Keratinocyte (primary cell): ENCODE measurements around the gene SYNCRIP. TPM values are rescaled to one million over a fixed set of nuclear protein-coding genes. Genes with fewer than 3 reads are reported as not detected.
A peak's percentile ranks its signal among the peaks of the same experiment; 100 is the strongest.

Experiments used
- DNase-seq: peaks from one replicate; pipeline ENCODE4 v3.0.0-alpha.2; 2011; ENCODE audit warnings: low read depth, missing footprints, low spot score
- FAIRE-seq: peaks from 2 replicates; lab custom pipeline; 2011; peaks lifted over from hg19 to GRCh38; lab: Jason Lieb, UNC
- H2AFZ ChIP-seq: 2 replicates; pipeline ENCODE4 v1.6.0; 2012; ENCODE audit warnings: low read length, control low read depth, inconsistent platforms; ENCODE audit not compliant: control insufficient read depth
- H3K27ac ChIP-seq: 2 replicates; pipeline ENCODE4 v1.5.1; 2011; ENCODE audit warnings: low read length; ENCODE audit not compliant: control insufficient read depth, insufficient read depth
- H3K27me3 ChIP-seq: 3 replicates; pipeline ENCODE4 v1.6.0; 2011; ENCODE audit warnings: low read length; ENCODE audit not compliant: control insufficient read depth, insufficient read depth; ENCODE audit errors: extremely low read depth
- H3K36me3 ChIP-seq, 2 experiments: 2 replicates in 1 of 2; 3 replicates in 1 of 2; pipeline ENCODE4 v1.5.1; 2011; ENCODE audit warnings: low read length in 2 of 2, mild to moderate bottlenecking in 1 of 2; ENCODE audit not compliant: control insufficient read depth in 2 of 2, insufficient read depth in 2 of 2; ENCODE audit errors: extremely low read depth in 1 of 2
- H3K4me1 ChIP-seq: 3 replicates; pipeline ENCODE4 v1.5.1; 2011; ENCODE audit warnings: low read length; ENCODE audit not compliant: control insufficient read depth, insufficient read depth; ENCODE audit errors: extremely low read depth
- H3K4me2 ChIP-seq: 3 replicates; pipeline ENCODE4 v1.6.0; 2011; ENCODE audit warnings: low read depth, low read length; ENCODE audit not compliant: control insufficient read depth, insufficient read depth; ENCODE audit errors: extremely low read depth
- H3K4me3 ChIP-seq, 3 experiments: fragments of 200-600 bp in 1 of 3; sonication (generic) in 1 of 3; 2 replicates in 2 of 3; 3 replicates in 1 of 3; pipeline ENCODE4 v1.5.1; 2011 to 2016; ENCODE audit warnings: low read length in 3 of 3, mild to moderate bottlenecking in 3 of 3, control low read depth in 2 of 3, inconsistent platforms in 1 of 3, low read depth in 1 of 3, mixed read lengths in 1 of 3, mixed run types in 1 of 3, moderate library complexity in 1 of 3; ENCODE audit not compliant: control insufficient read depth in 2 of 3, insufficient read depth in 2 of 3; ENCODE audit errors: extremely low read depth in 1 of 3
- H3K79me2 ChIP-seq: 2 replicates; pipeline ENCODE4 v1.6.0; 2012; ENCODE audit warnings: low read length; ENCODE audit not compliant: control insufficient read depth, insufficient read depth
- H3K9ac ChIP-seq: 3 replicates; pipeline ENCODE4 v1.6.0; 2011; ENCODE audit warnings: low read length; ENCODE audit not compliant: control insufficient read depth, insufficient read depth; ENCODE audit errors: extremely low read depth
- H3K9me1 ChIP-seq: 3 replicates; pipeline ENCODE4 v1.6.0; 2011; ENCODE audit warnings: low read length; ENCODE audit not compliant: control insufficient read depth, insufficient read depth; ENCODE audit errors: extremely low read depth
- H3K9me3 ChIP-seq: 2 replicates; pipeline ENCODE4 v1.5.1; 2012; ENCODE audit warnings: low read depth, low read length; ENCODE audit not compliant: control insufficient read depth
- H4K20me1 ChIP-seq: 3 replicates; pipeline ENCODE4 v1.6.0; 2011; ENCODE audit warnings: low read length; ENCODE audit not compliant: control insufficient read depth, insufficient read depth; ENCODE audit errors: extremely low read depth
- EZH2 ChIP-seq: IDR thresholded peaks from one replicate; pipeline ENCODE4 v1.6.1; 2012; ENCODE audit warnings: inconsistent platforms, mild to moderate bottlenecking, low read length, moderate library complexity
- dilution Hi-C: fragments of 300-500 bp; cut with MboI; formaldehyde crosslinking; loops from one replicate; pipeline ENCODE4 v1.7.0; 2020; ENCODE audit warnings: low sequenced_read_pairs; ENCODE audit not compliant: extremely low pct_ligation_motif_present
- polyA plus RNA-seq, 5 experiments: library from polyadenylated mRNA; depleted of rRNA in 3 of 5; stranded (reverse) in 3 of 5; stranded (forward) in 1 of 5; unstranded in 1 of 5; fragments of >200 nt; gene quantifications; 1 replicate in 1 of 5; 2 replicates in 3 of 5; 3 replicates in 1 of 5; pipeline versions ENCODE4 v1.2.1 to v1.2.3, GENCODE V29; 2011 to 2012; ENCODE audit warnings: missing spikeins in 2 of 5, low read depth in 1 of 5, low replicate concordance in 1 of 5
- TF ChIP-seq, protein P1 (sequence below), 3 experiments: IDR thresholded peaks in 1 of 3; conservative IDR thresholded peaks in 1 of 3; optimal IDR thresholded peaks in 1 of 3; 2 replicates in 2 of 3; 3 replicates in 1 of 3; pipeline versions ENCODE3 to v1.5.1; 2011; ENCODE audit warnings: low read length in 3 of 3, mild to moderate bottlenecking in 3 of 3, moderate library complexity in 2 of 3, control low read depth in 1 of 3, inconsistent platforms in 1 of 3; ENCODE audit not compliant: insufficient read depth in 2 of 3; ENCODE audit errors: extremely low read depth in 1 of 3

Gene SYNCRIP
- polyA plus RNA-seq, 1 donor (not counting 4 experiments of a cell fraction or from before 2014, with no cell fraction given) = 56.8 TPM

DNA sequence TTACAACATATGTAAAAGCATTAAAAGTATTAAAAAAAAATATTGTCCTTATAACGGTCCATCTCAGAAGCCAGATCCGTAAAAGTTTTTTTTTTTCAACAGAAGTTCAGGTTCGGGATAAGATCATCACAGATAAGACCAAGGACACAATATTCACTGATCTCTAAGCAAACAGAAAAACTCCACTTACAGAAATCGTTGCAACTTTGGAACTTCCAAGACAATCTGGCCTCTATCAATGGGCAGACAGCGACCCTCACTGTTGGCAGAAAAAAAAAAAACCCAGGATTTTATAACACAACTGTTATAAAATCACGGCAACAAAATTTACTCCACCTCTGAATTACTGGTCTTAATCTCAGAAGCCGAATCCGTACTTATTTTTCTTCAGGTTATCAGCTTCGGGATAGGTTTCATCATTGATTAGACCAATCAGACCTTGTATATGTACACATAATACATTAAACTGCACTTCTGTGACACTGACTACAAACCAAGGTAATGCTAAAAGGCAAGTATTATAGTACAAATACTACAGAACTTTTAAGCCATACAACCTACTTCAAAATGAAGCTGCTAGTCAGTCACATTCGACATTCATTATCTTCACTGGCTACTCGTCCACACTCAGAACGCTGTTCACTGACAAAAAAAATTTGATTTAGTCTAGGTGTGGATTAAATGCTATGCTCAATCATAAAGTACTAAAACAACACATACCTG is 34.7 kb upstream of the SYNCRIP start:
- peak overlapping the region; percentile 93 to 100 (median 99) for H3K4me3 ChIP-seq
- peaks cover 24% of the 10 kb centered on the region for H3K4me1 ChIP-seq
- H3K79me2 ChIP-seq = peaks cover 42% of the 10 kb centered on the region
- FAIRE-seq = no peak
- H3K9me1 ChIP-seq = peaks cover 2% of the 10 kb centered on the region
- peak overlapping the region; percentile 99 for H3K9ac ChIP-seq
- H3K27ac ChIP-seq = peak overlapping the region; percentile 94
- H3K27me3 ChIP-seq = no peaks in the 10 kb centered on the region
- dilution Hi-C loops = no loop called here
- no peak for TF ChIP-seq EZH2
- TF ChIP-seq, protein P1, sequence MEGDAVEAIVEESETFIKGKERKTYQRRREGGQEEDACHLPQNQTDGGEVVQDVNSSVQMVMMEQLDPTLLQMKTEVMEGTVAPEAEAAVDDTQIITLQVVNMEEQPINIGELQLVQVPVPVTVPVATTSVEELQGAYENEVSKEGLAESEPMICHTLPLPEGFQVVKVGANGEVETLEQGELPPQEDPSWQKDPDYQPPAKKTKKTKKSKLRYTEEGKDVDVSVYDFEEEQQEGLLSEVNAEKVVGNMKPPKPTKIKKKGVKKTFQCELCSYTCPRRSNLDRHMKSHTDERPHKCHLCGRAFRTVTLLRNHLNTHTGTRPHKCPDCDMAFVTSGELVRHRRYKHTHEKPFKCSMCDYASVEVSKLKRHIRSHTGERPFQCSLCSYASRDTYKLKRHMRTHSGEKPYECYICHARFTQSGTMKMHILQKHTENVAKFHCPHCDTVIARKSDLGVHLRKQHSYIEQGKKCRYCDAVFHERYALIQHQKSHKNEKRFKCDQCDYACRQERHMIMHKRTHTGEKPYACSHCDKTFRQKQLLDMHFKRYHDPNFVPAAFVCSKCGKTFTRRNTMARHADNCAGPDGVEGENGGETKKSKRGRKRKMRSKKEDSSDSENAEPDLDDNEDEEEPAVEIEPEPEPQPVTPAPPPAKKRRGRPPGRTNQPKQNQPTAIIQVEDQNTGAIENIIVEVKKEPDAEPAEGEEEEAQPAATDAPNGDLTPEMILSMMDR (optimal IDR thresholded peaks at IDR 0.05 in 1 of 3, IDR thresholded peaks at IDR 0.05 in 1 of 3, conservative IDR thresholded peaks at IDR 0.05 in 1 of 3; ENCODE audit: extremely low read depth in 1 of 3, insufficient read depth in 2 of 3, low read length in 3 of 3) = no peak
- H4K20me1 ChIP-seq = peaks cover 20% of the 10 kb centered on the region
- DNase-seq = peak; percentile 38
- peaks cover 1 to 33% of the 10 kb centered on the region in 2 experiments for H3K36me3 ChIP-seq
- H3K9me3 ChIP-seq = no peaks in the 10 kb centered on the region
- no peak overlapping the region for H2AFZ ChIP-seq
- peak overlapping the region; percentile 79 for H3K4me2 ChIP-seq

DNA sequence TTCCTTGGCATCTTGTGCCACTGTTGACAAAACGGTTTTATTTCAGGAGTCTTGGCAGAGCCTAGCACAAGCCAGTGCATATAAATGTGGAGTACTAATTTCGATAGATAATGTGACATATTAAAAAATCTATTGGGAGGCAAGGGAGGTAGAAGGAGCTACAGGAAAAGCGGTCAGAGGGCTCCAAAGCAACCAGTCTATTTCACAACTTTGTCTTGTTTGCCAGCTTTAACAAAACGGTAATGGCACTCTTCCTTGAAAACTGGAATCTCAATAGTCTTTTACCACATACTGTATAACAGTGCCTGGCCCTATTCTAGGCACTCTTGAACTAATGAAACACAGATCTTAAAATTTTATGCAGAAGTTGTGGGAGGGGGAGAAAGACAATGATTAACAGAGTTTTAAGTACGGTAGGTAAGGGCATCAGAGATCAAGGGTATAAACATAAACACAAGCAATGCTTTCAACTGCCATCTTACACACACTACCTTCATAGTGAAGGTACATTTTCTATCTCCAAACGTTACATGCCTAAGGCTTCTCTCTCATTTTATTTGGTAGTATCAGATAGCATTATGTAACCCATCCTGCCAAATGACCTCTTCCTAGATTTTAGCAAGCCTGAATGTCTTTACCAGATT is 33.5 kb upstream of the SYNCRIP start:
- H3K9me3 ChIP-seq = no peaks in the 10 kb centered on the region
- peak overlapping the region; percentile 94 for H3K27ac ChIP-seq
- peak overlapping the region; percentile 79 for H3K4me2 ChIP-seq
- peak overlapping the region; percentile 99 for H3K9ac ChIP-seq
- H3K9me1 ChIP-seq = peaks cover 2% of the 10 kb centered on the region
- FAIRE-seq = no peak
- H3K4me1 ChIP-seq = peaks cover 24% of the 10 kb centered on the region
- TF ChIP-seq, protein P1 (optimal IDR thresholded peaks at IDR 0.05 in 1 of 3, IDR thresholded peaks at IDR 0.05 in 1 of 3, conservative IDR thresholded peaks at IDR 0.05 in 1 of 3; ENCODE audit: extremely low read depth in 1 of 3, insufficient read depth in 2 of 3, low read length in 3 of 3) = no peak
- TF ChIP-seq EZH2 = no peak
- dilution Hi-C loops = no loop called here
- peak overlapping the region; percentile 93 to 100 (median 99) for H3K4me3 ChIP-seq
- H3K36me3 ChIP-seq = peaks cover 1 to 33% of the 10 kb centered on the region in 2 experiments
- H3K27me3 ChIP-seq = no peaks in the 10 kb centered on the region
- DNase-seq = peak; percentile 42
- H2AFZ ChIP-seq = no peak overlapping the region
- H3K79me2 ChIP-seq = peaks cover 42% of the 10 kb centered on the region
- peaks cover 20% of the 10 kb centered on the region for H4K20me1 ChIP-seq
